ENCODE measurements around the gene AVEN. TPM values are rescaled to one million over a fixed set of nuclear protein-coding genes. Genes with fewer than 3 reads are reported as not detected.

The AVEN gene
- total and polyA plus RNA-seq, 2 of the 13 experiments (the other 11 are each of a cell fraction or from before 2014, with no cell fraction given) = 4.4 to 17.5 TPM

GRCh38 chr15:33988384-33988783, 50.6 kb downstream of the AVEN start:
- CTCF ChIA-PET (ENCODE audit: low intra/inter-chr PET ratio, low total read pairs) = no interaction called here
- intact Hi-C loops (cut with micrococcal nuclease; ENCODE audit: unreplicated experiment) = no loop called here

More at GRCh38 chr15:33988384-33988783, 50.6 kb downstream of the AVEN start:
- Histone ChIP-seq H3K9ac (ENCODE audit: insufficient read depth, low read depth, low read length) (no peak overlapping the region), H3K79me2 (ENCODE audit: insufficient read depth, low read length) (no peaks in the 10 kb centered on the region), H3K27ac (ENCODE audit: extremely low read length, insufficient read depth, low read length) (no peak overlapping the region), H3K4me2 (ENCODE audit: low read depth, low read length) (no peak overlapping the region), H4K20me1 (ENCODE audit: insufficient read depth, low read length) (no peaks in the 10 kb centered on the region), H3K4me1 (ENCODE audit: insufficient read depth, low read length) (peaks cover 29% of the 10 kb centered on the region), H2AFZ (ENCODE audit: low read length) (no peak overlapping the region), H3K4me3 (replicated peaks in 1 of 3; ENCODE audit: insufficient read depth in 1 of 3, low read depth in 2 of 3, low read length in 3 of 3) (no peak overlapping the region), H3K9me3 (ENCODE audit: low read length) (no peaks in the 10 kb centered on the region), H3K27me3 (ENCODE audit: control insufficient read depth in 1 of 2, insufficient read depth in 2 of 2, low read length in 2 of 2) (no peaks in the 10 kb centered on the region), H3K36me3 (replicated peaks in 1 of 2; ENCODE audit: control insufficient read depth in 1 of 2, insufficient read depth in 2 of 2, low read length in 2 of 2) (no peaks in the 10 kb centered on the region)
- TF ChIP-seq ZBTB33 (CRISPR knock-in tag; IDR thresholded peaks at IDR 0.05) (peak; percentile 91), ARID5B (CRISPR knock-in tag; IDR thresholded peaks at IDR 0.05) (0 out of 2 replicates have a peak, but pooled peaks have one; percentile 34), ZNF326 (CRISPR knock-in tag; IDR thresholded peaks at IDR 0.05; ENCODE audit: borderline replicate concordance) (no peak), NR2F6 (IDR thresholded peaks at IDR 0.05) (peak; percentile 66), NR2F6 (CRISPR knock-in tag; IDR thresholded peaks at IDR 0.05) (peak; percentile 27; the same call in 1 of the 2 replicates), ZNF878 (CRISPR knock-in tag; IDR thresholded peaks at IDR 0.05) (no peak), NR2F1 (CRISPR knock-in tag; IDR thresholded peaks at IDR 0.05) (peak in 1 of 2 experiments; percentile 15; a peak in 1 of 4 replicates), ZNF20 (CRISPR knock-in tag; IDR thresholded peaks at IDR 0.05) (no peak), ZNF276 (CRISPR knock-in tag; IDR thresholded peaks at IDR 0.05; ENCODE audit: low read depth) (no peak), KDM5A (IDR thresholded peaks at IDR 0.05; ENCODE audit: borderline replicate concordance, low read length) (no peak)
- no TSS peak for BruUV-seq (replicated peaks)
- peak; percentile 41 for DNase-seq (ENCODE audit: low spot score)
- 45% methylated on average over 4 of the region's 4 CpGs for WGBS (ENCODE audit: low lambda C conversion rate)
- FAIRE-seq = peak; percentile 15
- in situ Hi-C loops (cut with HindIII; ENCODE audit: extremely low pct_ligation_motif_present, low pct_unique_long_range_greater_than_20kb) = loop anchor here (25.0 kb wide), 1 partner anchor 751 kb away; no protein-coding TSS in a partner anchor
- peak; percentile 69 for ATAC-seq
- POLR2A ChIA-PET = no interaction called here

All from HepG2 (cell line).